OCI-LY7 (cell line): ENCODE results near the gene SLC19A1.

Experiments
- EZH2phosphoT487 ChIP-seq: fragments of 200-600 bp; sonication (generic); IDR thresholded peaks from 2 replicates; pipeline ENCODE4 v1.6.1; 2018; ENCODE audit warnings: low read depth, borderline replicate concordance, mild to moderate bottlenecking, mixed run types, antibody characterized with exemption, low read length, moderate library complexity, mixed read lengths
- TF ChIP-seq, protein P1 (sequence below): fragments of 200-600 bp; sonication (generic); conservative IDR thresholded peaks from 2 replicates; pipeline ENCODE4 v1.5.1; 2014; ENCODE audit warnings: mild to moderate bottlenecking, antibody characterized with exemption, low read length, moderate library complexity, mixed read lengths

DNA sequence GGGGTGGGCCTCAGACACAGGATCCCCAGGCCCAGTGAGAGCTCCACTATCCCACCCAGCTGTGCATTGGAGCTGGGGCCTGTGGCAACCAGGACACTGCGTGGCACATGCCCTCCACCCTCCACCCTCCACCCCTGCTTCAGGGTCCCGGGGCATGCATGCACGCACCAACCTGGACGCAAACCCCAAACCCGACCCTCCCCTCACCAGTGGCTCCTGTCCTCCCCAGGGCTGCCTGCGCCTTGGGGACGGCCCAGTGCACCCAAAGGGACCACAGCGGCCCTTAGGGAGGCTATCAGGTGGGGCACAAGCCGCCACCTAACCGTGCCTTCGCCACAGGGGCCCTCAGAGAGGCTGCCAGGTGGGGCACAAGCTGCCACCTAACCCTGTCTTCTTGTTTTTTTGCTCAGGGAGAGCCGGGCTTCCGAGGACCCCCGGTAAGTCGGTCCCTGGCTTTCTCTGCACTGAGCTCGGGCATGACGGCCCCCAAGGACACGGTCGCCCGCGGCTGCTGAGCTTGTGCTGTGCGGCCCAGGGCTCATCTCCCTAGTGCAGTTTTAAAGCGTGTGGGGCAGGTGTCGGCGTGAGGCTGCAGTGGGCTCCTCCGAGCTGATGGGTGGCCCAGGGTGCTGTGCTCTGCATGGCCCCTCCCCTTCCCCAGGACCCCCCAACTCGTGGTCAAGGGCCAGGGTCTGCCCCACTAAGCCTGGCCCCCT is 47.9 kb downstream of the SLC19A1 start:
- TF ChIP-seq, protein P1, sequence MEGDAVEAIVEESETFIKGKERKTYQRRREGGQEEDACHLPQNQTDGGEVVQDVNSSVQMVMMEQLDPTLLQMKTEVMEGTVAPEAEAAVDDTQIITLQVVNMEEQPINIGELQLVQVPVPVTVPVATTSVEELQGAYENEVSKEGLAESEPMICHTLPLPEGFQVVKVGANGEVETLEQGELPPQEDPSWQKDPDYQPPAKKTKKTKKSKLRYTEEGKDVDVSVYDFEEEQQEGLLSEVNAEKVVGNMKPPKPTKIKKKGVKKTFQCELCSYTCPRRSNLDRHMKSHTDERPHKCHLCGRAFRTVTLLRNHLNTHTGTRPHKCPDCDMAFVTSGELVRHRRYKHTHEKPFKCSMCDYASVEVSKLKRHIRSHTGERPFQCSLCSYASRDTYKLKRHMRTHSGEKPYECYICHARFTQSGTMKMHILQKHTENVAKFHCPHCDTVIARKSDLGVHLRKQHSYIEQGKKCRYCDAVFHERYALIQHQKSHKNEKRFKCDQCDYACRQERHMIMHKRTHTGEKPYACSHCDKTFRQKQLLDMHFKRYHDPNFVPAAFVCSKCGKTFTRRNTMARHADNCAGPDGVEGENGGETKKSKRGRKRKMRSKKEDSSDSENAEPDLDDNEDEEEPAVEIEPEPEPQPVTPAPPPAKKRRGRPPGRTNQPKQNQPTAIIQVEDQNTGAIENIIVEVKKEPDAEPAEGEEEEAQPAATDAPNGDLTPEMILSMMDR = no peak
- TF ChIP-seq EZH2phosphoT487 = no peak
